Stimulated activated CD4-positive, alpha-beta T cell treated with anti-CD3 and anti-CD28 coated beads, TNF-alpha, amount 100 ng/mL, for 4 hours (primary cell): Measurements from ENCODE around the gene LMF2.
"Not testable (repeated sequence)": the region's sequence is repeated elsewhere in the genome, so short reads cannot be mapped to it uniquely, and the experiment has no call there.

ENCODE experiments used
- DNase-seq, 3 experiments: peaks; one replicate each; pipeline ENCODE4 v3.0.0-alpha.2; 2020; ENCODE audit warnings: low read depth in 3 of 3

Gene LMF2

GRCh38 chr22:50523806-50524675 is 16.5 kb upstream of the LMF2 start:
- no peak for DNase-seq

GRCh38 chr22:50523458-50523805 is 15.9 kb upstream of the LMF2 start:
- DNase-seq: no peak

GRCh38 chr22:50522806-50523438 is 15.4 kb upstream of the LMF2 start:
- no peak for DNase-seq

GRCh38 chr22:50522208-50522805 is 14.8 kb upstream of the LMF2 start:
- DNase-seq: no peak

GRCh38 chr22:50521710-50522109 is 14.2 kb upstream of the LMF2 start:
- DNase-seq: no peak

GRCh38 chr22:50520826-50521453 is 13.4 kb upstream of the LMF2 start:
- no peak for DNase-seq

GRCh38 chr22:50520184-50520583 is 12.7 kb upstream of the LMF2 start:
- not testable (repeated sequence) for DNase-seq

GRCh38 chr22:50519151-50519550 is 11.6 kb upstream of the LMF2 start:
- no peak for DNase-seq

- no peak for DNase-seq
These were observed 11.1 kb upstream of the LMF2 start for GRCh38 chr22:50518606-50519005.

- DNase-seq: no peak
These were observed 10.2 kb upstream of the LMF2 start for GRCh38 chr22:50517495-50518260.

GRCh38 chr22:50516891-50517290 is 9.4 kb upstream of the LMF2 start:
- DNase-seq: no peak

- no peak for DNase-seq
These were observed 8.6 kb upstream of the LMF2 start for GRCh38 chr22:50516068-50516467.

GRCh38 chr22:50513175-50513574 is 5.7 kb upstream of the LMF2 start:
- no peak for DNase-seq

GRCh38 chr22:50508897-50509296 is 1.4 kb upstream of the LMF2 start:
- no peak for DNase-seq

GRCh38 chr22:50507991-50508884 is 736 bp upstream of the LMF2 start, which contains the start of gene NCAPH2:
TSS of gene NCAPH2 (plus strand) at chr22:50508224. CDS start at chr22:50508338, 114 bp downstream.
- peak; percentile 94 to 97 (median 96) for DNase-seq

GRCh38 chr22:50506611-50507420 is 686 bp downstream of the LMF2 start:
- no peak for DNase-seq

- no peak for DNase-seq
These were observed 1.5 kb downstream of the LMF2 start for GRCh38 chr22:50505776-50506610.

- DNase-seq: no peak
These were observed 2.2 kb downstream of the LMF2 start for GRCh38 chr22:50505276-50505775.
